Measurements from ENCODE around the gene SLC17A1. TPM values are rescaled to one million over a fixed set of nuclear protein-coding genes. Genes with fewer than 3 reads are reported as not detected.

Gene SLC17A1
- total RNA-seq, 1 experiment from 2014 or later = not detected

GRCh38 chr6:25757936-25758642 lies 73.8 kb downstream of the SLC17A1 start:
- H3K4me1 ChIP-seq (ENCODE audit: insufficient read depth, low read length, poor library complexity, severe bottlenecking) = no peaks in the 10 kb centered on the region
- no peak overlapping the region for H3K4me3 ChIP-seq (ENCODE audit: low read depth, low read length, poor library complexity, severe bottlenecking)
- POLR2A ChIA-PET (ENCODE audit: low non-redundant PET) = no interaction called here
- DNase-seq (ENCODE audit: low spot score) = no peak
- CTCF ChIA-PET = no interaction called here
- H3K27me3 ChIP-seq (replicated peaks; ENCODE audit: insufficient read depth, low read depth, low read length, poor library complexity) = no peaks in the 10 kb centered on the region
- no peak overlapping the region for H3K27ac ChIP-seq (ENCODE audit: low read depth, low read length, poor library complexity, severe bottlenecking)
- no TSS peak for BruUV-seq (replicated peaks)
- no peak for TF ChIP-seq EZH2 (IDR thresholded peaks at IDR 0.05; ENCODE audit: borderline replicate concordance, low read depth, low read length, poor library complexity, severe bottlenecking)
- no peak for TF ChIP-seq CTCF (conservative IDR thresholded peaks at IDR 0.05; ENCODE audit: low read depth, low read length)
- H3K9me3 ChIP-seq (ENCODE audit: low read depth, low read length, poor library complexity, severe bottlenecking) = no peaks in the 10 kb centered on the region
- intact Hi-C loops (cut with micrococcal nuclease; ENCODE audit: unreplicated experiment) = no loop called here
- H3K36me3 ChIP-seq (ENCODE audit: insufficient read depth, low read length, poor library complexity, severe bottlenecking) = no peaks in the 10 kb centered on the region

GRCh38 chr6:25756382-25757363 lies 75.2 kb downstream of the SLC17A1 start:
- no peak for TF ChIP-seq EZH2 (IDR thresholded peaks at IDR 0.05; ENCODE audit: borderline replicate concordance, low read depth, low read length, poor library complexity, severe bottlenecking)
- no peak for TF ChIP-seq CTCF (conservative IDR thresholded peaks at IDR 0.05; ENCODE audit: low read depth, low read length)

GRCh38 chr6:25755483-25755882 lies 76.4 kb downstream of the SLC17A1 start:
- Histone ChIP-seq H3K4me3 (ENCODE audit: low read depth, low read length, poor library complexity, severe bottlenecking) (no peak overlapping the region), H3K27me3 (replicated peaks; ENCODE audit: insufficient read depth, low read depth, low read length, poor library complexity) (no peaks in the 10 kb centered on the region), H3K27ac (ENCODE audit: low read depth, low read length, poor library complexity, severe bottlenecking) (no peak overlapping the region), H3K36me3 (ENCODE audit: insufficient read depth, low read length, poor library complexity, severe bottlenecking) (no peaks in the 10 kb centered on the region), H3K9me3 (ENCODE audit: low read depth, low read length, poor library complexity, severe bottlenecking) (no peaks in the 10 kb centered on the region), H3K4me1 (ENCODE audit: insufficient read depth, low read length, poor library complexity, severe bottlenecking) (no peaks in the 10 kb centered on the region)
- intact Hi-C loops (cut with micrococcal nuclease; ENCODE audit: unreplicated experiment) = no loop called here
- no TSS peak for BruUV-seq (replicated peaks)
- DNase-seq (ENCODE audit: low spot score) = no peak
- TF ChIP-seq EZH2 (IDR thresholded peaks at IDR 0.05; ENCODE audit: borderline replicate concordance, low read depth, low read length, poor library complexity, severe bottlenecking) (no peak), CTCF (conservative IDR thresholded peaks at IDR 0.05; ENCODE audit: low read depth, low read length) (no peak)
- CTCF ChIA-PET = no interaction called here
- POLR2A ChIA-PET (ENCODE audit: low non-redundant PET) = no interaction called here

More at GRCh38 chr6:25756382-25757363, 75.2 kb downstream of the SLC17A1 start:
- ChIA-PET POLR2A (ENCODE audit: low non-redundant PET) (no interaction called here), CTCF (no interaction called here)
- Histone ChIP-seq H3K27ac (ENCODE audit: low read depth, low read length, poor library complexity, severe bottlenecking) (no peak overlapping the region), H3K4me1 (ENCODE audit: insufficient read depth, low read length, poor library complexity, severe bottlenecking) (no peaks in the 10 kb centered on the region), H3K9me3 (ENCODE audit: low read depth, low read length, poor library complexity, severe bottlenecking) (no peaks in the 10 kb centered on the region), H3K27me3 (replicated peaks; ENCODE audit: insufficient read depth, low read depth, low read length, poor library complexity) (no peaks in the 10 kb centered on the region), H3K36me3 (ENCODE audit: insufficient read depth, low read length, poor library complexity, severe bottlenecking) (no peaks in the 10 kb centered on the region), H3K4me3 (ENCODE audit: low read depth, low read length, poor library complexity, severe bottlenecking) (no peak overlapping the region)
- no TSS peak for BruUV-seq (replicated peaks)
- intact Hi-C loops (cut with micrococcal nuclease; ENCODE audit: unreplicated experiment) = no loop called here
- DNase-seq (ENCODE audit: low spot score) = no peak
